ENCODE results near the gene PACSIN2. TPM values are rescaled to one million over a fixed set of nuclear protein-coding genes. Genes with fewer than 3 reads are reported as not detected.

The PACSIN2 gene
- total RNA-seq, 2 donors from 2014 or later: 78.0 to 87.1 TPM

DNA sequence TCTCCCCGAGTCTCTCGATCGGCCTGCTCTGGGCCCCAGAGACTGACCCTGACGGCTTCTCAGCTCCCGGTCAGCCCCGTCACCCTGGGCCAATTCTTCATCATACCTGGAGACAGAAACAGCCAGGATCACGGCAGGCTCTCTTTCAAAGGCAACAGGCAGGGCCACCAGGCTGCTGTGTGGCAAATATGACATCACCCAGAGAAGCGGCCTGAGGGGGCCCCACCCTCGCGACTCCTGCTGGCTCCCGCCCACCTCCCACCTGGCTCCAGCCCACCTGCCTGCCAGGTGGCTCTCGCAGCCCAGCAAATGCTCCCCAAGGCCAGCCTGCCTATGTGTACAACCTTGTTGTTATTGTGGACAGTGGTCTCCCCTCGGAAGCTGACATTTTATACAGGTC lies 24.9 kb upstream of the PACSIN2 start:
- 64% methylated on average over 13 of the region's 13 CpGs for WGBS
- no peaks in the 10 kb centered on the region for H3K9me3 ChIP-seq
- no peak overlapping the region for H3K27ac ChIP-seq
- H3K4me3 ChIP-seq: no peak overlapping the region
- TF ChIP-seq, protein P1, sequence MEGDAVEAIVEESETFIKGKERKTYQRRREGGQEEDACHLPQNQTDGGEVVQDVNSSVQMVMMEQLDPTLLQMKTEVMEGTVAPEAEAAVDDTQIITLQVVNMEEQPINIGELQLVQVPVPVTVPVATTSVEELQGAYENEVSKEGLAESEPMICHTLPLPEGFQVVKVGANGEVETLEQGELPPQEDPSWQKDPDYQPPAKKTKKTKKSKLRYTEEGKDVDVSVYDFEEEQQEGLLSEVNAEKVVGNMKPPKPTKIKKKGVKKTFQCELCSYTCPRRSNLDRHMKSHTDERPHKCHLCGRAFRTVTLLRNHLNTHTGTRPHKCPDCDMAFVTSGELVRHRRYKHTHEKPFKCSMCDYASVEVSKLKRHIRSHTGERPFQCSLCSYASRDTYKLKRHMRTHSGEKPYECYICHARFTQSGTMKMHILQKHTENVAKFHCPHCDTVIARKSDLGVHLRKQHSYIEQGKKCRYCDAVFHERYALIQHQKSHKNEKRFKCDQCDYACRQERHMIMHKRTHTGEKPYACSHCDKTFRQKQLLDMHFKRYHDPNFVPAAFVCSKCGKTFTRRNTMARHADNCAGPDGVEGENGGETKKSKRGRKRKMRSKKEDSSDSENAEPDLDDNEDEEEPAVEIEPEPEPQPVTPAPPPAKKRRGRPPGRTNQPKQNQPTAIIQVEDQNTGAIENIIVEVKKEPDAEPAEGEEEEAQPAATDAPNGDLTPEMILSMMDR (IDR thresholded peaks at IDR 0.05): no peak
- TF ChIP-seq POLR2A (IDR thresholded peaks at IDR 0.05) (no peak), POLR2AphosphoS5 (IDR thresholded peaks at IDR 0.05) (no peak)
- H3K4me1 ChIP-seq (replicated peaks): peaks cover 6% of the 10 kb centered on the region
- intact Hi-C loops (cut with DNase I): no loop called here
- DNase-seq (ENCODE audit: low spot score): no peak
- no peaks in the 10 kb centered on the region for H3K36me3 ChIP-seq
- no peaks in the 10 kb centered on the region for H3K27me3 ChIP-seq (replicated peaks; ENCODE audit: insufficient read depth)

- H3K36me3 ChIP-seq: no peaks in the 10 kb centered on the region
- intact Hi-C loops (cut with DNase I): no loop called here
- DNase-seq (ENCODE audit: low spot score): peak; percentile 68
- H3K27me3 ChIP-seq (replicated peaks; ENCODE audit: insufficient read depth): no peaks in the 10 kb centered on the region
- no peak for TF ChIP-seq POLR2A (IDR thresholded peaks at IDR 0.05)
- TF ChIP-seq, protein P1 (IDR thresholded peaks at IDR 0.05): no peak
- peak; percentile 65 for TF ChIP-seq POLR2AphosphoS5 (IDR thresholded peaks at IDR 0.05)
- 64% methylated on average over 15 of the region's 15 CpGs for WGBS
- no peak overlapping the region for H3K4me3 ChIP-seq
- peaks cover 6% of the 10 kb centered on the region for H3K4me1 ChIP-seq (replicated peaks)
- peak overlapping the region in 1 of 2 donors; percentile 75 for H3K27ac ChIP-seq
- H3K9me3 ChIP-seq: no peaks in the 10 kb centered on the region
These were observed 23.4 kb upstream of the PACSIN2 start for GRCh38 chr22:43038325-43038724.

DNA sequence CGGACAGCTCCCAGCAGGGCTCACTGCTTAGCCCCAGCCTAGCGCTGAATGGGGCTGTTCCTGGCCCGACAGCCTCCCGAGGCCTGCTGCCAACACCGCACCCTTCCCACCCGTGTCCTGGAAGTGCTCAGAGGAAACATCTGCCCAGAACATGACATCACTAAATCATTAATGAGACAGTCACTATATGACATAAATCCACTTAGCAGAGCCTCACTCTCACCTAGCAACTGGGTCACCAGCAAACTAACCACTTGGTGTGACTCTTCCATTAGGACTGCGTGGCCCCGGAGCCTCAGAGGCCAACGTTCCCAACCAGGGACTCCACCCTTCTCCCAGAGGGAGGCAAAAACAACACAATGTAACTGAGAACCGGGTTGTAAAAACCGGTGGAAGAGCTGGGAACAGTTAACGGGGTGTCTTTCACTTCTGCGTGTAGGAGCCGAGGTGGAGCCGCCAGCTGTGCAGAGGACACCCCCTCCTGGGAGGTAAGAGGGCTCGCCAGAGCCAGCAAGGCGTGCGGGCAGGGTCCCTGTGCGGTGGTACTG lies 21.4 kb upstream of the PACSIN2 start:
- intact Hi-C loops (cut with DNase I): no loop called here
- DNase-seq (ENCODE audit: low spot score): no peak
- Histone ChIP-seq H3K4me1 (replicated peaks) (no peaks in the 10 kb centered on the region), H3K9me3 (no peaks in the 10 kb centered on the region), H3K36me3 (no peaks in the 10 kb centered on the region), H3K4me3 (no peak overlapping the region), H3K27me3 (replicated peaks; ENCODE audit: insufficient read depth) (no peaks in the 10 kb centered on the region), H3K27ac (no peak overlapping the region)
- WGBS: 47% methylated on average over 19 of the region's 19 CpGs
- TF ChIP-seq, protein P1 (IDR thresholded peaks at IDR 0.05): no peak
- TF ChIP-seq POLR2A (IDR thresholded peaks at IDR 0.05) (no peak), POLR2AphosphoS5 (IDR thresholded peaks at IDR 0.05) (no peak)

- no peak for TF ChIP-seq POLR2A (IDR thresholded peaks at IDR 0.05)
- TF ChIP-seq, protein P1 (IDR thresholded peaks at IDR 0.05): no peak
- WGBS: 91% methylated on average over 9 of the region's 9 CpGs
- Histone ChIP-seq H3K4me3 (no peak overlapping the region), H3K4me1 (replicated peaks) (no peaks in the 10 kb centered on the region), H3K27ac (no peak overlapping the region), H3K9me3 (no peaks in the 10 kb centered on the region), H3K27me3 (replicated peaks; ENCODE audit: insufficient read depth) (no peaks in the 10 kb centered on the region), H3K36me3 (no peaks in the 10 kb centered on the region)
- no peak for DNase-seq (ENCODE audit: low spot score)
- intact Hi-C loops (cut with DNase I): no loop called here
These were observed 20.3 kb upstream of the PACSIN2 start for GRCh38 chr22:43035250-43035649.

GRCh38 chr22:43031617-43032016 lies 16.7 kb upstream of the PACSIN2 start:
- intact Hi-C loops (cut with DNase I): loop anchor here (5.0 kb wide), 1 partner anchor 164 kb away; no protein-coding TSS in a partner anchor
- Histone ChIP-seq H3K27ac (no peak overlapping the region), H3K4me3 (no peak overlapping the region), H3K9me3 (no peaks in the 10 kb centered on the region), H3K36me3 (no peaks in the 10 kb centered on the region), H3K27me3 (replicated peaks; ENCODE audit: insufficient read depth) (no peaks in the 10 kb centered on the region), H3K4me1 (replicated peaks) (no peaks in the 10 kb centered on the region)
- TF ChIP-seq POLR2A (IDR thresholded peaks at IDR 0.05) (no peak), POLR2AphosphoS5 (IDR thresholded peaks at IDR 0.05) (no peak)
- TF ChIP-seq, protein P1 (IDR thresholded peaks at IDR 0.05): no peak
- 57% methylated on average over 3 of the region's 3 CpGs for WGBS
- no peak for DNase-seq (ENCODE audit: low spot score)
